NCI-H2081 treated with DMSO at 0.1 percent for 48 hours (cell line): Measurements from ENCODE around the gene CCSAP.
"Not testable (repeated sequence)": the region's sequence is repeated elsewhere in the genome, so short reads cannot be mapped to it uniquely, and the experiment has no call there.

ENCODE experiments used
- DNase-seq: peaks from one replicate; lab custom pipeline; 2025; lab: John Stamatoyannopoulos, UW

CCSAP gene, protein sequence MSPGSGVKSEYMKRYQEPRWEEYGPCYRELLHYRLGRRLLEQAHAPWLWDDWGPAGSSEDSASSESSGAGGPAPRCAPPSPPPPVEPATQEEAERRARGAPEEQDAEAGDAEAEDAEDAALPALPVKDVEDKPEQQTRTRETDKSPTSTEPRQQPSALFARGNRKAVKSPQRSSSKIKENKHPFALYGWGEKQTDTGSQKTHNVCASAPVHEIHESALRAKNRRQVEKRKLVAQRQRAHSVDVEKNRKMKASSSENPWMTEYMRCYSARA

DNA sequence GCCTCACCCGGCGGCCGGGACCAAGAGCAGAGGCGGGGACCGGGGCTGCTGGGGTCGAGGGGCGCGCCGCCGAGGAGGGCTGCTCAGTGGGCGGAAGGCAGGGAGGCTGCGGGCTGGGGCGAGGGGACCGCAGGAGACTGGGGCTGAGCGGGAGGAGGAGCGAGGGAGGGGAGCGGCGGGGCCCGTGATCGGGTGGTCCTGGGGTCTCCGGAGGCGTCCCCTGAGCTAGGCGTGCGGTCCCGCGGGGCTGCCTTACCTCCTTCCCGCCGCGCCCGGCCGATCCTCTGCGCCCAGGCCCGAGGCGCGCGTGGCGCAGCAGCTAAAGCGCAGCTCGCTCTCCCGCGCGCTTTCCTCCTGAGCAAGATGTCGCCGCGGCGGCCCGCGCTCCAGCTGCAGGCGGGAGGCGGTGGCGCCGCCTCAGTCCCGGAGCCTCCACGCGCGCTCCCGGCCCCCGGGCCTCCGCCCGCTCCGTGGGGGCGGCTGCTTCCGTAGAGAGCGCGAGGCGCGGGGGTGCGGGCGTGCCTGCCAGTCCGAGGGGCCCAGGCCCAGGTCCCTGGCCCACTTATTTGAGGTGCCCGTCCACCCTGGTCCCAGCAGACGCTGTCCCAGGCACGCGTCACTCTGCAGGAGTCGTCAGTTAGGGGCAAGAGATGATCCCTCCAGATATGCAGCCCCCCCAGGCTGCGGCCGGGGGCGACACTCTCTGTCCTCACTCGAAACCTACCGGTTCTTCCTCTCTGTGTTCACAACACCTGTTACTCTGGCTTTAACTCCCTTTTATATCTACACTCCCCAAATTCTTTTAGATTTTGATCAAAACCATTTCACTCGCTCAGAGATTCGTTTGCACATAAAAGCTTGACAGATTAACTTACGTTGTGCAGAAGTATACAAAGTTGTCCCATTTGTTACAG lies at the start of gene CCSAP:
Gene CCSAP, minus strand, starts transcription at position 392 of the 914 bp plus-strand sequence. CDS start 582 bp downstream, outside the sequence.
- DNase-seq: no peak

DNA sequence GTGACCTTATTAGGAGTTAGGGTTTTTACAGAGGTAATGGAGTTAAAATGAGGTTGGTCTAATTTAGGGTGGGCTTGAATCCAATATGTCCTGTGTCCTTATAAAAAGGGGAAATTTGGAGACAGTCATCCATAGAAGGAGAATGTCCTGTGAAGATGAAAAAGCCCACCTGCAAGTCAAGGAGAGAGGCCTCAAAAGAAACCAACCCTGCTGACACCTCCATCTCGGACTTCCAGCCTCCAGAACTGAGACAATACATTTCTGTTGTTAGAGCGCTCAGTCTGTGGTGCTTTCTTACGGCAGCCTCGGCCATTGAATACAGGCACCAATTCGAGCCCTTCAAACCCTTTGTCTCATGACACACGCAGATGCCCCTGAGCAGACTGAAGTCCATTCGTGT lies 47.3 kb upstream of the CCSAP start:
- no peak for DNase-seq

DNA sequence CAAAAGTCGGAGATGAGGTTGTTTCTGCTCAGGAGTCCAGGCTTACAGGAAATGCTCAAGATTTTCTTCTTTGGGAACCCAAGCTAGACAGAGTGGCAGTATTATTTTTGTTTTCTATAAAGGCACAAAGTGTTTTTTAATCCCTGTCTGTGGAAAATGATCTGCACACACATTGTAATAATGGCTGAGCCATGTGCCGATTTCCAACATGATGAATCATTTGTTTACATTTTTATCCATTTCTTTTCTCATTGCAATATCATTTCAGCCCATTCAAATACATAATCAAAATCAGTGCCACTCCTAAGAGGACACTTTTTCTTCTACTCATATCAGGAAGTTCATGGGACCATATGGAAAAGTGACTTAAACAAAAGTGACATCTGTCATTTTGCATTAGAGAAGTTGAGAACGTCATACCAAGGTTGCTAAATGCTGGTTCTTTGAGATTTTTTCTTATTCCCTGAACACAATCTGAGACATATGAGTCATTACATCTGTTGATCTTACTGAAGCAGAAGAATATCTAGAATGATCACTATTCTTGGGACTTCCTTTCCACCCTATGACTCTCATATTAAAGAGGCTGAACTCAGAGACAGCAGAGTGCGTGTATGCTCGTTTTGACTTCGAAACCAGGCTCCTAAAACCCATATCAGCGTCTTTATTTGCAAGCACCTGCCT lies 46.2 kb upstream of the CCSAP start:
- no peak for DNase-seq

DNA sequence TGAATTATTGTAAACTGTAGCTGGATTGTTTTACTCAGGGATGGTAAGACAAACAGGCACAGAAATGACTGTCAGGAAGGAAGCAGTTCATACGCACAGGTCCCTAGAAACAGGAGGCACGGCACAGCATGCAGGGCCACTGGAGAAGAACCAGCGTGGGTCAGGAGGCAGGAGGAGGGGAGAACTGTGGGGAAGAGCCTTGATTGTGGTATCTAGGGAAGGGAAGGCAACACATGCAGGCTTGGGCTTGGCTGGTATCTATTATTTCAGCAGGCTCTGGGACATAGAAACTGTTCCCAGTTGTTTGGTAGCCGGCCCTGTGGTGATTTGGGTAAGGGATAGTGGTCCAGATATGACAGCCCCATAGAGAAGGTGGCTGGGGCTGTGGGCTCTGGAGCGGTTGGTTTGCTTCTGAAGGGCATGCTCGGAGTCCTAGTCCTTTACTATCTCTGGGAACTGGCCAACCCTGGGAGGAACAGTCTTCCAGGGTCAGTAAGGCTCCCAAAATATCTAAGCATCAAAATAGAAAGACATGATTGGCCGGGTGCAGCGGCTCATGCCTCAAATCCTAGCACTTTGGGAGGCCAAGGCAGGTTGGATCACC lies 43.1 kb upstream of the CCSAP start:
- no peak for DNase-seq

DNA sequence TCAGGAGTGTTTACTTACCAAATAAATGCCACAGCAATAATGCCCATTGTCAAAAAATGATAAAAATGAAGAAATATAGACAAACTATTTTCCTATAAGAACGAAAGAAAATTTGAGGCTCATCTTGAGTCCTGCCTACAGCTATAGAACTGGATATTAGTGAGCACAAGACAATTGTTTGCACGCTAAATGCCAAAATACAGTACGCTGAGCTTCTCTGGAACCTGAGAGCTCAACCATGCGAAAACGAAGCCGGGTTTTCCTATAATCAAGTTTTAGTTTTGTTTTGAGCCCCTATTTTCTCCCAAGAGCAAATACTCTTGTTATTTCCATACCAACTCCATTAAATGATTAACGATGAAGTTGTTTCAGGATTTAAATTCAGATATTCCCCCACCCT lies 42.0 kb upstream of the CCSAP start:
- DNase-seq: no peak

DNA sequence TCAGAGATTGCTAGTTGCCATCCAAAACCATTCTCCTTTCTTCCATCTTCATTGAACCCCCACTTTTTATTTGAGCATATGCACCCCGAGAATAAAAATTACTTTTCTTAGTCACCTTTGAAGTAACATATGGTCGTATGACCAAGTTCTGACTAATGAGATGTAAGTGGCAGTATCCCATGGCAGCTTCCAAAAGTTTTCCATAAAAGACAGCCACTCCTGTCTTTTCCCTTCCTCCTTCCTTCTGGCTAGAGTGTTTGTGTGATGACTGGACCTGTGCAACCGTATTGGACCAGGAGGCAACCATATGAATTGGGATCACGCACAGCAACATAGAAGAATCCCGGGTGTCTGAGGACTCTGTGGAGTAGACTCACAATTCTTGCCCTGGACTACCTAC lies 41.1 kb upstream of the CCSAP start:
- no peak for DNase-seq

DNA sequence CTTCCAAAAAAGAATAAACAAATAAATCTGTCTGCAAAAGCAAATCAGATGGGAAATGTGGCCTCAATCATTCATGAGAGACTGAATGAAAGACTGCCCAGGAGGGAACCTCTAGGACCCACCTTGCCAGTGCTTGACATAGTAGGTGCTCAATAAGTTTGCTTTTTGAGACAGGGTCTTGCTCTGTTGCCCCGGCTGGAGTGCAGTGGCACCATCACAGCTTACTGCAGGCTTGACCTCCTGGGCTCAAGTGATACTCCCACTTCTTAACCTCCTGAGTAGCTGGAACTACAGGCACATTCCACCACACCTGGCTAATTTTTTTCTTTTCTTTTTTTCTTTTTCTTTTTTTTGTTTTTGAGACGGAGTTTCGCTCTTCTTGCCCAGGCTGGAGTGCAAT lies 40.3 kb upstream of the CCSAP start:
- DNase-seq: no peak

DNA sequence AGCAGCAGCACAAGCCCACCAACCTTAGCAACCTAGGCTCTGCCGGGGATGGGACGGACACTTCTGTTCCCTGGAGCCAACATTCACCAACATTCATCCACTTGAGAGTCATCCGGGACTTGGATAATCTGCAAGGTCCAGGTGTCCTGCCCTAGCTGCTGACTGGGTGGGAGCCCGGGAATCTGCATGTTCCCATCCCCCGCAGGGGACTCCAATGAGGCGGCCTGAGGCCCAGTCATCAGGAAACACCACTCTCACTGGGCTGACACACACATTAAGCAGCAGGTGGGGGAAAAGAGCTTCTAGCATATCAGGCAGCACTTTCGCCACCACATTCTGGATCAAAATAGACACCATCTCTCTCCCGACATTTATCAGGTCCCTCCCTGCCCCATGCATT lies 38.4 kb upstream of the CCSAP start:
- peak; percentile 84 for DNase-seq

DNA sequence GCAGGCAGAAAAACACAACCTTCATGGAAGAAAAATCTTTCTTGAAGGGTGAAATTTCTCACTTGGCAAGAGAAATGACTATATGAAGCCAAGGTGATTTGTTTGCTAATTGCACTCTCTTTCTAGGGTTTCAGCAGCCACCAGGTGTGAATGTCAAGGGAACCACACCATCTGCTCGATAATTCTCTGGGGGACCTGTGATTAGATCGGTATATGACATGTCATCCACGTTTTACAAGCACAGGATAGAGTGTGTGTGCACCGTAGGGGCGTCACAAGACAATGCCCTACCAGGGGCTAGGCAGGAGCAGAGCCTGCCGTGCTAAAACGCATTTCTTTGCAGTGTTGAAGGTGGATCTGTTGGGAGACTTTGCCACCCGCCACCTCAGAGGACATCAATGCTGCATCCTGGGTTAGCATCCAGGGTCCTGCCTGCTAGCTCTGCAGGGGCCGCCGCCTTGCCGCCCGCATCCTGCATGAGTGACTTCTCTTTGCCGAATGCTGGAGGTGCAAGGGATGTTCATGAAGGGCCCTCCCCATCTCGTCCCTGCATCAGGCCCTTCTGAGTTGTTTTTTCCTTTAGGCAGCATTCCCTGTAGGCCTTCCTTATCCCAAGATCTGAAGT lies 37.8 kb upstream of the CCSAP start:
- peak; percentile 97 for DNase-seq

DNA sequence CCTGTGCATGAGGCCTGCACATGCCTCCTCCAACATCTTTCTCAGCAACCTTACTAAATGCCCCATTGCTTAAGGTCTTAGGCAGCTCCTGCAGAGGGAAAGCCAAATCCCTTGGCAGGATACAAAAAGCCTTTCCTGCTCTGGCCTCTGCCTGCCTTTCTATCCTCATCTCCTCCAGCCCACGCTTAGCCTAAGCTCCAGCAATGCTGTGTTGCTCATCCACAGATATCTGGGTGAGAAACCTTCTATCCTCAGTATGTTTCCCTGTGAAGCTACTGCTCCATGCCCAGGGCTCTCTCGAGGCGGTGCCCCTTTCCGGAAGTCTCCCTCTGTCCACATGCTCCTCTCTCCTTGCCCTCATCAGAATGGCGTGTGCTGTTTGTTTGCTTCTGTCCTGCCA lies 37.0 kb upstream of the CCSAP start:
- DNase-seq: no peak

DNA sequence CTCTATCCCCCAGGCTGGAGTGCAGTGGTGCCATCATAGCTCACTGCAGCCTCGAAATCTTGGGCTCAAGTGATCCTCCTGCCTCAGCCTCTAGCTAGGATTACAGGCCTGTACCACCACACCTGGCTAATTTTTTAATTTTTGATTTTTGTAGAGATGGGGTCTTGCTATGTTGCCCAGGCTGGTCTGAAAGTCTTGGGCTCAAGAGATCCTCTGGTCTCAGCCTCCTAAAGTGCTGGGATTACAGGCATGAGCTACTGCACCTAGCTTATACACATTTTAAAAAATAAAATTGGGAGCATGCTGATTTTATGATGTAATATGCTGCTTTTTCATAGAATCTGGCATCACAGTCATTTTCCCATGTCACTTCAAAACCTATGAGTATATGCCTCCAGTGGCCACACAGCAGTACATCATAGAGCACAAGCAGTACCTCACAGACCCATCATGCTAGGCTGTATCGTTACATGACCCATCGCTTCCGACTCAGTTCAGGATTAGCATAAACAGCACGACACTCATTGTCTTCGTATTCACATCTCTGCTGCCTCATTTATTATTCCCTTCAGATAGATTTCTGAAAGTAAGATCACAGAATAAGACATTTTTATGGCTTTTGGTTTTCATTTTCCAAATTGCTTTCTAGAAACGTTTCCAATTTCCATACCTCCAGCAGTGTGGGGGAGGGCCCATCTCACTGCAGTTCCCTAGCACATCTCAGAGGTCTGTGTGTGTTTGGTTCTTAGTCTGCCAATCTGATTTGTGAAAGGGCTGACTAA lies 35.9 kb upstream of the CCSAP start:
- DNase-seq: no peak

DNA sequence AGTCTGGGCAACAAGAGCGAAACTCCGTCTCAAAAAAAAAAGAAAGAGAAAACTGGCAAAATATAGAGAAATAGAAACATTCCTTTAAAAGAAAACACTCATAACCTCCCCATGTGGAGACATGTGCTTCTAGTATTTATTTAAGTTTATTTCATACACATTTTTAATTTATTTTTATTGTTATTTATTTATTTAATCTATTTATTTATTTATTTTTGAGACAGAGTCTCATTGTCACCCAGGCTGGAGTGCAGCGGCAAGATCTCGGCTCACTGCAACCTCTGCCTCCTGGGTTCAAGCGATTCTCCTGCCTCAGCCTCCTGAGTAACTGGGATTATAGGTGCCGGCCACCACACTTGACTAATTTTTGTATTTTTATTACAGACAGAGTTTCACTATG lies 35.2 kb upstream of the CCSAP start:
- DNase-seq: not testable (repeated sequence)

DNA sequence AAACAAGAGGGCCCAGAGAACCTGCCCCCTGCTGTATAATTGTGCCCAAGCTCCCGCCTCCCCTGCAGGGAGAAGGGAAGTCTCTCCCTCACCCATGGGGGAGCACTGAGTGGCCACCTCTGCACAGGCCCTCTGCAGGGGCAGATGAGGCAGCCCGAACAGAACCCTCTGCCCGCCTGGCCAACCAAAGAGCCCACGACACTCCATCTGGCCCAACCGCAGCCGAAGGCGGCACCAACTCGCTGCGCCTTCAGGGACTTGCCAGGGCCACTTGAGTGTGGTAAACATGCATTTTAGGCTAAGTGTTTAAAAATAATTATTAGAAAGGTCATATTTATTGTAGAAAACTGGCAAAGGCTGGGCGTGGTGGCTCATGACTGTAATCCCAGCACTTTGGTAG lies 34.6 kb upstream of the CCSAP start:
- DNase-seq: no peak

DNA sequence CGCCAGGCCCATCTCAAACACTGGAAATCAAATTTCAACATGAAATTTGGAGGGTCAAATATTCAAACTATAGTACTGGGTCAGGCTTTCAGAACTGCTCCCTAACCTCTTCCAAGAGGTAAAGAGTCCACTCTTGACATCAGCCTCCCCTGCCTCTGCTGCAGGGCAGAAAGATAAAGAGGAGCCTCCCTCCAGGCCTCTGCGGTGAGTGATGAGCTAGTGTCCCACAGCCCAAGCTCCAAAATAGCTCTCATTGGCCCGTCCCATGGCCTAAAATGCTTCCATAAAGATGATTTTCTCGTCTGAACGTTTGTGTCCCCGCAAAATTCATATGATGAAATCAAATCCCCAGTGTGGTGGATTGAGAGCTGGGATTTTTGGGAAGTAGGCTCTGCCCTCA lies 33.7 kb upstream of the CCSAP start:
- DNase-seq: no peak

DNA sequence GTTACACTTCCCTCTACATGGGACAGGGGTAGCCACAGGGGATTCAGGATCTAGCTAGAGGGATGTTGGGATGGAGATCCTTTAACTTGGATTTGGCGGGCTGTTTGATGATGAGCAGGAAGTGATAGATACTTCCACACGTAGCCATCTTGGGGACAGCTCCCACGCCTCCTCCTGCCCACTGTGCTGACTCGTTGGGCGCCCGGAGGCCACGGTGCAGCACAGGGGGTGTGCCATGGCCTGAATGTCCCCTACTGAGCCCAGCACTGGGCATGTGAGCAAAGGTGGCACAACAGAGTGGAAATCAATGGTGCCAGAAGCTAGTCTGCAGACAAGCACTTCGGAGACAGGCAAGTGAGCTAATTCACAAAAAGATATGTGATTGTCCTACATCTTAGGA lies 31.6 kb upstream of the CCSAP start:
- DNase-seq: no peak

DNA sequence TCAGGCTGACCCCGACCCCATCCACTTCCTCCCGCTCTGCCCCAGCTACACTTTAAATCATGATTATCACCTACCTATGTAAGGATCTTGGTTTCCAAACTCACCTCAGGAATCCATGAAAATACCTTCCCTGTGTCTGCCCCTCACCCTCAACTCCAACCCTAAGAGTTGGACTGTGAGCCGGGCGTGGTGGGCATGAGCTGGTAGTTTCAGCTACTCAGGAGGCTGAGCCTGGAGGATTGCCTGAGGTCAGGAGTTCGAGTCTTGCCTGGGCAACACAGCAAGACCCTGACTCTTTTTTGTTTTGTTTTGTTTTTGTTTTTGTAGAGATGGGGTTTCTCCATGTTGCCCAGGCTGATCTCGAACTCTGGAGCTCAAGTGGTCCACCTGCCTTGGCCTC lies 30.5 kb upstream of the CCSAP start:
- DNase-seq: no peak

DNA sequence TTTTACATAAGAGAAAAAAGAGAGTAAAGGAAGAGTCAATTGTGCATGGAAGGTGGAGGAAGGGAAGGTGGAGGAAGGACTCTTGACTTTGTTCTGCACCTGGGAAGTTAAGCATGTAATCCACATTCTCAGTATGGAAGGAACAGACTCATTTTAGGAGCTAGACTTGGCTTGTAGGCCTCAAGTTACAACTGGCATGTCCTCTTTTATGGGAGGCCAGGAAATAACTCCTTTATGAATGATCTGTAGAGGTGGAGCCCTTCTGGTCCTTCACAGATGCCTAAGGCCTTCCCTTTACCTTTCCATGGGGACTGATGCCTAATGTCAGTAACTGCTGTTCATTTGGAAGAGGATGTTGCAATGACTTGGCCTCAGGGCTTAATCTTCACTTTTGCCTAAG lies 29.4 kb upstream of the CCSAP start:
- no peak for DNase-seq

DNA sequence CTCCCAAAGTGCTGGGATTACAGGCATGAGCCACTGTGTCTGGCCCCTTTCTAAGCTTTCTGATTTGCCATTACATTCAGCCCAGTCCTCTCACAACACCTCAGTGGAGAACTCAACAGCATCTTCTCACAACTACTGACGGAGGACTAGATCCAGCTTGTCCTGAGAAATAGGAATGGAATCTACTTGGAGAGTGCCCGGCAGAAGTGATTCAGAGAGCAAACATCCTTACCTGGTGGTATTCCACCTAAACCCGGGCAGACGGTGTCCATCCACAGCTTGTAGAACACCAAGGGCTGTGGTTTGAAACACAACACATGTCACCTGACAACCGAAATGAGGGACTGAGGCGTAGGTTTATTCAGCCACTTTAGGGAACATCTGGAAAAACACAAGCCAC lies 28.8 kb upstream of the CCSAP start:
- DNase-seq: no peak

DNA sequence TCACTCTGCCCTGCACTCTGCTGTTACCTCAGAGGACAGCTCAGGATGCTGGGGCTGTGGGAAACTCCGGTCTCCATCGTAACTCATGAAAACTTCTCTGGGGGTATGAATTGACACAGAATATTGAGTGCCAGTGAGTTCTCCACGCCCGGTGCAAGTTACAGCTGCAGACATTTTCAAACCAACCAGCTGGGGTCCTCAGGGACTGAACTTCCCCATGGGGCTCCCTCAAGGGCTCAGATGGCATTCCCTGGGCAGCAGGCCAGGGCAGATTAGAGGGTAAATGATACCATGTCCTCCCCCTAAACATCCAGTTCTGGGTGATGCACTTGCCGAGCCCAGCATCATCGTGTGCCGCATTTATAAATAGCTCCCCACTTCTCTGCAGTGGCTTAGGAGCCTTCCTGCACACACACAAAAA lies 27.8 kb upstream of the CCSAP start:
- DNase-seq: peak; percentile 79

DNA sequence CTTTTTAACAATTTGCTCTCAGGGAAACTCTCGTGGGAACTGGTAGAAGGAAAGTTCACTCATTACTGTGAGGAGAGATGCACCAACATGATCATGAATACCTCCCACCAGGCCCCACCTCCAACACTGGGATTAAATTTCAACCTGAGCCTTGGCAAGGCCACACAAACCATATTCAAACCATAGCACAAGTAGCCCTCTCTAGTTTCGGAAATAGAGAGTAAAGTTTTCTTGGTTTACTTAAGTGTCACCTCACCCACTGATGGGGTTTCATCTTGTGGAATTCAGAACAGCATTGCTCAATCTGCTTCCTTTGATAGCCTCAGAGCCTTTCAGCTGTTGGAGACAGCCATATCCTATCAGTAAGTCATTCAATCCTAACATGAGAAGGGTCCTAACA lies 25.5 kb upstream of the CCSAP start:
- no peak for DNase-seq

DNA sequence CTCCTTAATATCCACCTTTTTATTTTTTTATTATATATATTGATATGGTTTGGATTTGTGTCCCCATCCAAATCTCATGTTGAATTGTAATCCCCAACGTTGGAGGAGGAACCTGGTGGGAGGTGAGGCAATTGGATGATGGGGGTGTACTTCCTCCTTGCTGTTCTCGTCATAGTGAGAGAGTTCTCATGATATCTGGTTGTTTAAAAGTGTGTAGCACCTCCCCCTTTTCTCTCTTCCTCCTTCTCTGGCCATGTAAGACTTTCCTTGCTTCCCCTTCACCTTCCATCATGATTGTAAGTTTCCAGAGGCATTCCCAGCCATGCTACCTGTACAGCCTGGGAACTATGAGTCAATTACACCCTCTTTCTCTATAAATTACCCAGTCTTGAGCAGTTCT lies 22.7 kb upstream of the CCSAP start:
- DNase-seq: no peak
